BLaER1 treated with 17β-estradiol and CSF1 and Interleukin-3, amounts not matched to agents 10 nM and 100 nM (cell line): Measurements from ENCODE around the gene SYNDIG1.

Experiments
- H3K27ac ChIP-seq, 11 experiments: shearing (Covaris generic); formaldehyde crosslinking; 2 replicates each; pipeline ENCODE4 v1.8.1; 2022
- H3K27me3 ChIP-seq, 11 experiments: shearing (Covaris generic); formaldehyde crosslinking; 2 replicates each; pipeline ENCODE4 v1.8.1; 2022
- H3K36me3 ChIP-seq, 11 experiments: shearing (Covaris generic); formaldehyde crosslinking; 2 replicates each; pipeline ENCODE4 v1.8.1; 2022
- H3K4me1 ChIP-seq, 10 experiments: shearing (Covaris generic); formaldehyde crosslinking; 2 replicates each; pipeline ENCODE4 v1.8.1; 2022
- H3K4me2 ChIP-seq, 11 experiments: shearing (Covaris generic); formaldehyde crosslinking; 2 replicates each; pipeline ENCODE4 v1.8.1; 2022
- H3K4me3 ChIP-seq, 10 experiments: shearing (Covaris generic); formaldehyde crosslinking; 2 replicates each; pipeline ENCODE4 v1.8.1; 2022
- H3K9ac ChIP-seq, 11 experiments: shearing (Covaris generic); formaldehyde crosslinking; 2 replicates each; pipeline ENCODE4 v1.8.1; 2022
- H3K9me3 ChIP-seq, 11 experiments: shearing (Covaris generic); formaldehyde crosslinking; replicated peaks in 1 of 11; 2 replicates each; pipeline ENCODE4 v1.8.1; 2022
- H4K20me1 ChIP-seq, 11 experiments: shearing (Covaris generic); formaldehyde crosslinking; 2 replicates each; pipeline ENCODE4 v1.8.1; 2022
- Cebpa-rat ChIP-seq, 11 experiments: shearing (Covaris generic); IDR thresholded peaks; 2 replicates each; pipeline ENCODE4 v1.8.1; 2022

The SYNDIG1 gene

DNA sequence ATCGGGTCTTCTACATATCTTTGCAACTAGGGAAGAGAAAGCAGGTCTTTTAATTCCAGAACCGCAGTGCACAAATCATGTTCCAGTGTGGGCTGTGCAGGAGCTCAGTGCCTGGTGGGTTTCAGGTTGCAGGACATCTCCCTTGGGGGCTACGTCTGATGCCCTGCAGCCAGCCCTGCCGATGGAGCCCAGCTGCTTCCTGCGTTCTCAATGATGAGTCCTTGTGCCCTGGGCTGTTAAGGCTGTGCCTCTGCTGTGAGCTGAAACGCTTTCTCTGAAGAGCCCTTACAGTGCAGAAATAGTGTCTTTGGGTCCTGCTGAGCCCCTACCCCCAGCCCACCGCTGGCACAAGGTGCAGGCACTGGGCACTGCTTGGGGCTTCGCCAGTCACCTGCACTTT lies 192.9 kb downstream of the SYNDIG1 start:
- Histone ChIP-seq H3K4me2 (peak overlapping the region in 9 of 11 experiments; percentile 44 to 90 (median 77); a peak in 19 of 22 replicates), H4K20me1 (no peaks in the 10 kb centered on the region), H3K4me3 (no peak overlapping the region), H3K9ac (no peak overlapping the region), H3K36me3 (no peaks in the 10 kb centered on the region), H3K27me3 (peaks cover 0 to 15% (median 0%) of the 10 kb centered on the region in 11 experiments; a peak in 4 of 22 replicates), H3K27ac (peak overlapping the region in 2 of 11 experiments; percentile 5 to 12; a peak in 1 of 22 replicates), H3K9me3 (no peaks in the 10 kb centered on the region), H3K4me1 (peaks cover 7 to 74% (median 65%) of the 10 kb centered on the region in 10 experiments; a peak in 18 of 20 replicates)
- TF ChIP-seq Cebpa-rat (IDR thresholded peaks at IDR 0.05): no peak; a peak in 1 of 22 replicates

DNA sequence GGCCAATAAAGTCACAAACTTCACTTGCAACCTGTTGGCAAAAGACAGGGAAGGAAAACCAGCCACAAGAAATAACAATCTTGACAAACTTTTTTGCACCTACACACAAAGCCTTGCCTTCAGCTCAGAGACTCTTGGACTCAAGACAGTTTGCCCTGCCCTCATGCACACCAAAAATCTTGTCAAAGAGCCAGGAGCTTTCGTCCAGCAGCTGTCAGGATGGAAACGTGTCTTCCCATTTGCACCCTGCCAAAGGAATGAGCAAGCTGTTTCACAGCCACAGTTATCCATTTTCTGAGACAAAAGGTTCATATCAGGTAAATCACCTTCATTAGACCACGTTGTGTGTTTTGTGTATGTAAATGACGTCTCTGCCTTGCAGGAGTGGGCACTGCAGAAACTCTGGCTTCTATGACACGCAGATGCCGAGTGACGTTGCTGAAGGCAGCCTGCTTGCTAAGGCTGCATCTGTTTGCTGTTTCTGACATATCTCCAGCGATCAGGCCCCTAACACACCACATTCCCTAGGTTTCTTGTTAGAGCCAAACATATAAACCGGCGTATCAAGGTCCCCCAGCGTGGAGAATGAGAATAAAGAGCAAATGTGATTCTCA lies 193.4 kb downstream of the SYNDIG1 start:
- no peaks in the 10 kb centered on the region for H4K20me1 ChIP-seq
- peaks cover 6 to 68% (median 60%) of the 10 kb centered on the region in 10 experiments; a peak in 18 of 20 replicates for H3K4me1 ChIP-seq
- H3K9ac ChIP-seq: 0 out of 22 replicates have a peak overlapping the region, but pooled peaks of 1 of the 11 experiments have one; percentile 4
- H3K9me3 ChIP-seq: no peaks in the 10 kb centered on the region
- TF ChIP-seq Cebpa-rat (IDR thresholded peaks at IDR 0.05): no peak
- H3K4me3 ChIP-seq: no peak overlapping the region
- H3K36me3 ChIP-seq: no peaks in the 10 kb centered on the region
- peak overlapping the region in 9 of 11 experiments; percentile 44 to 90 (median 77); a peak in 19 of 22 replicates for H3K4me2 ChIP-seq
- H3K27ac ChIP-seq: peak overlapping the region in 2 of 11 experiments; percentile 5 to 12; a peak in 1 of 22 replicates
- peaks cover 0 to 15% (median 0%) of the 10 kb centered on the region in 11 experiments; a peak in 4 of 22 replicates for H3K27me3 ChIP-seq

DNA sequence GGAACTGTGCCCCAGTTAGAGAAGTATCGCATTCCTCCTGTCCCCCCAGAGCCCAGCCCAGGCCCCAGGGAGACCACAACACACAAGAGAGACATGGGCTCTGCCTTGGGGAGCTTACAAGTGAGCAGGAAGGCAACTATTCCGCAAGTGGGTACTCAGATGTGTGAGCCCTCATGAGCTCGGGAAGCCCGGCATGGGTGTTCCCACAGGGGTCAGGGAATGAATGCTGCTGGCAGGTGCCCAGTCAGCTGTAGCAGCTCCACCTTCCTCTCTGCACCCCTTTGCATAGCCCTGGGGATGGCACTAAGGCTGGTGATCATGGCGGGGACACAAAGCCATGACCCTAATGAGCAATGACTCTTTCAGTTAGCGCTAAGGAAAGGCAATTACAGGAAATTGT lies 194.1 kb downstream of the SYNDIG1 start:
- Histone ChIP-seq H3K27ac (peak overlapping the region in 2 of 11 experiments; percentile 5 to 12; a peak in 1 of 22 replicates), H3K36me3 (no peaks in the 10 kb centered on the region), H3K9ac (no peak overlapping the region), H3K27me3 (peaks cover 0 to 15% (median 0%) of the 10 kb centered on the region in 11 experiments; a peak in 4 of 22 replicates), H3K4me3 (no peak overlapping the region), H3K4me1 (peaks cover 6 to 62% (median 54%) of the 10 kb centered on the region in 10 experiments; a peak in 18 of 20 replicates), H3K9me3 (no peaks in the 10 kb centered on the region), H4K20me1 (no peaks in the 10 kb centered on the region), H3K4me2 (peak overlapping the region; percentile 3 to 90 (median 76); a peak in 19 of 22 replicates)
- TF ChIP-seq Cebpa-rat (IDR thresholded peaks at IDR 0.05): no peak

DNA sequence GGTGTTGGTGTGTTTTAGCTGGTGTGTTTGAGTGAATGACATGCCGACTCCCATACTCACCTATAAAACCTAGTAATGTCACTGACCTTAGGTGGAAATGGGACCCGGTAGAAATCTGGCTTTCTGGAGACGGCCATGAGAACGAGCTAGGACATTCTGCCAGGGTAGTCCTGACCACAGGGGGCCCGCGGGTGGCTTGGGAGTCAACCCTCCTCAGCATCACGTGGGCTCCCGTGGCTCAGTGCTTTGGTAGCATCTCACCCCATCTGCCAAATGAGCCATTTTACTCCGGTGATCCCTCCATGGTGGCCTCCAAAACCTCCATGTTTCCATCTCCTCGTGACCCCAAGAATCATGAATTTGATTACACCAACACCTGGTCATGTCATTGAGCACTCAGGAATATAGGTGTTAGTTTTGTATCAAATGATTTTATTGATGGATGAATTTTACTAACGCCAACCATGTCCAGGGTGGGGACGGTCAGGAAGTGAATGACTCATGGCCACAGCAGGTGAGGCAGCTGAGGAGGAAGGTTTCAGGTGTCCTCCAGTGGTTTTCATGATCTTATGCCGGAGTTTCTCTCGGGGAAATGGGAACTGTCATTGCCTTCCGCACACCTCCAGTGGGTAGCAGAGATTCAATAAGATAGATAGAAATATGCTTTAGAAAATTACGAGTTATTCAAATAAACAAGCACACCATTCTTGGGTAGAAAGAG lies 195.0 kb downstream of the SYNDIG1 start:
- no peak for TF ChIP-seq Cebpa-rat (IDR thresholded peaks at IDR 0.05)
- H3K36me3 ChIP-seq: no peaks in the 10 kb centered on the region
- no peak overlapping the region for H3K9ac ChIP-seq
- no peaks in the 10 kb centered on the region for H4K20me1 ChIP-seq
- peak overlapping the region in 10 of 11 experiments; percentile 38 to 90 (median 76); a peak in 17 of 22 replicates for H3K4me2 ChIP-seq
- H3K27me3 ChIP-seq: peaks cover 0 to 15% (median 0%) of the 10 kb centered on the region in 11 experiments; a peak in 4 of 22 replicates
- no peak overlapping the region for H3K4me3 ChIP-seq
- no peaks in the 10 kb centered on the region for H3K9me3 ChIP-seq
- H3K4me1 ChIP-seq: peaks cover 6 to 53% (median 45%) of the 10 kb centered on the region in 10 experiments; a peak in 18 of 20 replicates
- H3K27ac ChIP-seq: no peak overlapping the region

DNA sequence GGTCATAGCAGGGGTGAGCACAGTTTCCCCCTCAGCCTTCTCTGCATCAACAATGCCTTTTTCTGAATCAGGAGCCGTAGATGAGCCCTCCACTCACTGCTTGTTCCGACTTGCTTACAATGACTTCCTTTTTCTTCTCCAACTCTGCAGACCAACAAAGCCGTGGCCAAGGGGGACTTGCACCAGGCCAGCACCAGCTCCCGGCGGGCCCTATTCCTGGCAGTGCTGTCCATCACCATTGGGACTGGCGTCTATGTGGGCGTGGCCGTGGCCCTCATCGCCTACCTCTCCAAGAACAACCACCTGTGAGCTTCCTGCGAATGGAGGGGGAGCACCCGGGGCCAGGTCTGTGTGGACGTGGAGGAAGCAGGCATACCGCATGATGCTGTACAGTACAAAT lies 195.8 kb downstream of the SYNDIG1 start:
- Histone ChIP-seq H3K9ac (no peak overlapping the region), H3K4me2 (peak overlapping the region in 7 of 11 experiments; percentile 72 to 90 (median 77); a peak in 10 of 22 replicates), H3K36me3 (no peaks in the 10 kb centered on the region), H4K20me1 (no peaks in the 10 kb centered on the region), H3K27me3 (peaks cover 0 to 15% (median 0%) of the 10 kb centered on the region in 11 experiments; a peak in 4 of 22 replicates), H3K9me3 (no peaks in the 10 kb centered on the region), H3K4me1 (peaks cover 6 to 51% (median 45%) of the 10 kb centered on the region in 10 experiments; a peak in 18 of 20 replicates), H3K27ac (no peak overlapping the region), H3K4me3 (no peak overlapping the region)
- TF ChIP-seq Cebpa-rat (IDR thresholded peaks at IDR 0.05): no peak

DNA sequence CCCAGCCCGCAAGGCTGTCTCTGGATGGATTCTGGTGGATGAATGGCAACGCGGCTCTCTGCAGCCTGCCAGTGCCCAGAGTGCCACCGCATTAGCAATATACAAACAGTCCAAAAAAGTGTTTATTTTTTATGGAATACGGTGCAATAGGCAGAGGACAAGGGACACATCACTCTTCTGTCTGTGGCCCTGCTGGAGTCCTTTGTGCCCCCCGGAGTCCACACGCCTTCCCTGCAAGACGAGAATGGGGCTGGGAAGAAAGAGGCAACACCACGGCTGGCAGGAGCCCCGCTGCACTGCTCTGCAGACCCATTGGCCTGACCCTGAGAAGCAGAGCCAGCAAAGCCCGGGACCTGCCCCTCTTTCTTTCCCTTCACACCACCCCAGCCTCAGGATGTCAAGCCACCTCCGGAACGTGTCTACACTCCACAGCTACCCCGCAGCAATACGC lies 196.3 kb downstream of the SYNDIG1 start:
- Histone ChIP-seq H3K4me3 (no peak overlapping the region), H3K27ac (no peak overlapping the region), H3K4me2 (peak overlapping the region in 3 of 11 experiments; percentile 77 to 86 (median 77); a peak in 4 of 22 replicates), H4K20me1 (no peaks in the 10 kb centered on the region), H3K9ac (no peak overlapping the region), H3K9me3 (no peaks in the 10 kb centered on the region), H3K36me3 (no peaks in the 10 kb centered on the region), H3K27me3 (peaks cover 0 to 15% (median 0%) of the 10 kb centered on the region in 11 experiments; a peak in 4 of 22 replicates), H3K4me1 (peaks cover 6 to 46% (median 40%) of the 10 kb centered on the region in 10 experiments; a peak in 18 of 20 replicates)
- TF ChIP-seq Cebpa-rat (IDR thresholded peaks at IDR 0.05): no peak

DNA sequence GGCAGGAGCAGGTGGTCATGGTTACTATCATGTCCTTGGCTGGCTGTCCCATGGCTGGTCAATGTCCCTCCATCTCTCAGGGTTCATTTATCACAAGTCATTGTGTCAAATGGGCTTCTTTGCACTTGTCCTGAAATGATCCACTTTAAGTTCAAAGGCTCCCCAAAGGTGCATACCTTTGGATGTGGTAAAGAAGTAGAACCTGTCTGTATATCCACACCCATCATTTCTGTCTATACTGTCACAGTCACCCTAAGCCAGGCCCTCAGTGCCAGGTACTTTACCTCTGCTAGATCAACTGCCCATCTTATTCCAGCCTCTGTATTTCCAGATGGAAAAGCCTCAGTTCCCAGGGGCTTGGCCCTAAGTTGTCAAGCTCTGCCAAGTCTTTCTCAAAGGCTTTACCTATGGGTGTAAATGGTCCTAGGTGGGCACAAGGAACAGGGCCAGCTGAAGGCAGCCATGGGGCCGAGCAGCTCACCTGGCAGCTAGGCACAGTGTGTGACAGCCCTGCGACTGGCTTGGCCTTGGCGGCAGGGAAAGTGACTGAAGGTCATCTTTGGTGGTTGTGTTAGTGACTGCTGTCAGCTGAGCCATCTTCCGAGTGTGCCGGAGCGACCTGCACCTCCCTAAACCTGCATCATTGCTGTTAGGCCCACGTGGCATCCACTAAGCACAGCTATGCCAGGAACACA lies 198.4 kb downstream of the SYNDIG1 start:
- no peaks in the 10 kb centered on the region for H3K9me3 ChIP-seq
- H3K27ac ChIP-seq: no peak overlapping the region
- no peak overlapping the region for H3K4me3 ChIP-seq
- H3K27me3 ChIP-seq: peaks cover 0 to 8% (median 0%) of the 10 kb centered on the region in 11 experiments; a peak in 4 of 22 replicates
- no peak overlapping the region for H3K9ac ChIP-seq
- H3K4me2 ChIP-seq: no peak overlapping the region
- H3K36me3 ChIP-seq: no peaks in the 10 kb centered on the region
- peaks cover 6 to 40% (median 33%) of the 10 kb centered on the region in 10 experiments; a peak in 18 of 20 replicates for H3K4me1 ChIP-seq
- no peak for TF ChIP-seq Cebpa-rat (IDR thresholded peaks at IDR 0.05)
- H4K20me1 ChIP-seq: no peaks in the 10 kb centered on the region

DNA sequence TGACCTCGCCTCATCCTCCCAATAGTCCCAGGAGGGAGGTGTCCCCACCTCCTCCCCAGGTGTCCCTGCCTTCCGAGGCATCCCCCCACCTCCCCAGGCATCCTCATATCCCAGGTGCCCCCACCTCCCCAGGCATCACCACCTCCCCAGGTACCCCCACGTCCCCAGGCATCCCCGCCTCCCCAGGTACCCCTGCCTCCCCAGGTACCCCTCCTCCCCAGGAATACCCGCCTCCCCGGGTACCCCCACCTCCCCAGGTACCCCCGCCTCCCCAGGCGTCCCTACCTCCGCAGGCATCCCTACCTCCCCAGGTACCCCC lies 198.9 kb downstream of the SYNDIG1 start:
- H3K27ac ChIP-seq: no peak overlapping the region
- no peaks in the 10 kb centered on the region for H3K9me3 ChIP-seq
- H3K4me3 ChIP-seq: no peak overlapping the region
- H3K36me3 ChIP-seq: no peaks in the 10 kb centered on the region
- H3K9ac ChIP-seq: no peak overlapping the region
- no peaks in the 10 kb centered on the region for H4K20me1 ChIP-seq
- no peak overlapping the region for H3K4me2 ChIP-seq
- no peak for TF ChIP-seq Cebpa-rat (IDR thresholded peaks at IDR 0.05)
- H3K4me1 ChIP-seq: peaks cover 8 to 40% (median 31%) of the 10 kb centered on the region in 10 experiments; a peak in 18 of 20 replicates
- H3K27me3 ChIP-seq: peaks cover 0 to 6% (median 0%) of the 10 kb centered on the region in 11 experiments; a peak in 4 of 22 replicates
